NCI-H2227 (cell line): Measurements from ENCODE around the gene CROCC2.

Experiments used
- DNase-seq: peaks from one replicate; lab custom pipeline; 2025; ENCODE audit not compliant: unreplicated experiment; lab: John Stamatoyannopoulos, UW

The CROCC2 gene

GRCh38 chr2:240983361-240983995 is 77.3 kb downstream of the CROCC2 start:
- peak; percentile 85 for DNase-seq

GRCh38 chr2:240983996-240984498 is 77.9 kb downstream of the CROCC2 start:
- DNase-seq = peak; percentile 13

- no peak for DNase-seq
These were observed 80.0 kb downstream of the CROCC2 start for GRCh38 chr2:240985881-240986786.

- no peak for DNase-seq
These were observed 80.8 kb downstream of the CROCC2 start for GRCh38 chr2:240986787-240987411.

- no peak for DNase-seq
These were observed 81.5 kb downstream of the CROCC2 start for GRCh38 chr2:240987588-240987987.

- DNase-seq = peak; percentile 13
These were observed 82.0 kb downstream of the CROCC2 start for GRCh38 chr2:240988146-240988545.

- DNase-seq = no peak
These were observed 82.6 kb downstream of the CROCC2 start for GRCh38 chr2:240988571-240989271.

GRCh38 chr2:240989451-240990265 is 83.5 kb downstream of the CROCC2 start:
- no peak for DNase-seq

- no peak for DNase-seq
These were observed 84.1 kb downstream of the CROCC2 start for GRCh38 chr2:240990266-240990529.

- no peak for DNase-seq
These were observed 84.7 kb downstream of the CROCC2 start for GRCh38 chr2:240990726-240991377.

- DNase-seq = no peak
These were observed 85.5 kb downstream of the CROCC2 start for GRCh38 chr2:240991378-240992263.

GRCh38 chr2:240992572-240993291 is 86.6 kb downstream of the CROCC2 start:
- no peak for DNase-seq

GRCh38 chr2:240993446-240994170 is 87.5 kb downstream of the CROCC2 start:
- no peak for DNase-seq

GRCh38 chr2:240994171-240994896 is 88.2 kb downstream of the CROCC2 start:
- DNase-seq = no peak

GRCh38 chr2:240995041-240996021 is 89.2 kb downstream of the CROCC2 start:
- no peak for DNase-seq
